GM21717 (cell line): ENCODE measurements around the gene NCAM1.
"Not testable (repeated sequence)": the region's sequence is repeated elsewhere in the genome, so short reads cannot be mapped to it uniquely, and the experiment has no call there.

Experiments
- ATAC-seq: cut with Tn5 transposase; IDR thresholded peaks from one replicate; pipeline ENCODE4 v1.9.1; 2021; ENCODE audit warnings: mild to moderate bottlenecking, moderate library complexity; ENCODE audit not compliant: unreplicated experiment

NCAM1 gene

DNA sequence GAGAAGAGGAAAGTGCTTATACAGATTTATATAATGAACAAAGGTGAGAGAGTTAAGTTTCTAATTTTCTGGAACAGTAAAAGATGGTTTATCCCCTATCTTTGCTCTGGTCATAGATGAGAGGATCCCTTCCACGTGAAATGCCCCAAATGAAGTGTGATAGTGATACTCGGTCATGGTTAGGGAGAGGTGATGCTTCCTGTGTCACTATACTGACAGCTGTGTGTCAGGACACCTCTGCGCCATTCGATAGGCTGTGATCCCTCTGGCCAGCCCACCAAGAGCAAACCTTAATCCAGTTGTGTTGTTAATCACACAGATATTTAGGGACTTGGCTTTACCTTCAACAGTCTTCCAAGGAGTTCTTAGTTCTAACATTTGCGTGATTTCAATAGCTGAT lies 57.7 kb downstream of the NCAM1 start:
- ATAC-seq = no peak

DNA sequence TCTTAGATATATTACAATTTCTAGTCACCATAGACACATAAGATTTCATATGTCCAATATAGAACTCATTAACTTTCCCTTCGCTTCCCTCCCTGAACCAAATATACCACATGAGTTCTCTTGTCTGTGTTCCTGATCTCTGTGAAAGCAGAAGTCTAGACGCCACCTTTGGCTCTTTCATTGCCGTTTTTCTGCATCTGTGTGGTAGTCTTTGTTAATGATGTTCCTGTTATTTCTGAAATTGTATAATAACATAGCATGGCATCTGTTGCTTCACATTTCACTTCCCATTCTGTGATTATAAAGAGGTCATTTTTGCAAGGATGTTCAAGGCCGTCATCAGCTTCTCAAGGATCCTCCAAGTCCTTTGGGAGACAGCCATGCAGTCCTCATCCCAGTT lies 58.5 kb downstream of the NCAM1 start:
- ATAC-seq = no peak

DNA sequence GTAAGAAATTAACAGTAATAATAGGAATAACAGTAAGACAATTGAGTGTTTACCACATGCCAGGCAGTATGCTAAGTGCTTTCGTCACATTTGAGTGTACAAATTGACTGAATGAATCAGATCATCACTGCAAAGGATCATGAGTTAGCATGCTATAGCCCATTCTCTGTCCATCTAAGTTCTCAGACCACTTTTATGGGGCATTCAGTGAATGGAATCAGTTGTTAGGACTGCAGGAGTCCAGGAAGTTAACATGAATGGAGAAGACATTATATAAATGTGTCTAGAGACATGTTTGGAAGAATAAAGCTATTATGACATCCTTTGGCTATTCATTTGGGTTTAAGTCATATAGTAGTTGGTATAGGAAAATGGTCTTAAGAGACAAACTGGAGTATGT lies 59.9 kb downstream of the NCAM1 start:
- no peak for ATAC-seq

DNA sequence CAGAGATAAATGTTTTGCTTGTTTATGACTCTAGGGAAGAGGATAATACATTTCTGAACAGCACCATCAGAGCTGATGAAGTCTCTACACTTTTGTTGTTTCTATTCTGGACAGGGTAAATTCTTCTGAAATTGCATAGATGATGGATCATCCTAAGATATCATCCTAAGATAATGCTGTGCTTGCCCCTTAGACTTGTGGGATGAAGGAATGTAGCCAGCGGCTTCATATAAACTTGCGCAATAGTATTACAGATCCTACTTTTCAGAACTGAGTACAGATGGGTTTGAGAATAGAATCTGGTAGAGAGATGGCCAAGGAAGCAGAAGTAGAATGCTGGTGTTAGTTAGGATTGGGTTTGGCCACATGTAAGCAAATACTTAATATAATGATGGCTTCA lies 61.0 kb downstream of the NCAM1 start:
- ATAC-seq = no peak

DNA sequence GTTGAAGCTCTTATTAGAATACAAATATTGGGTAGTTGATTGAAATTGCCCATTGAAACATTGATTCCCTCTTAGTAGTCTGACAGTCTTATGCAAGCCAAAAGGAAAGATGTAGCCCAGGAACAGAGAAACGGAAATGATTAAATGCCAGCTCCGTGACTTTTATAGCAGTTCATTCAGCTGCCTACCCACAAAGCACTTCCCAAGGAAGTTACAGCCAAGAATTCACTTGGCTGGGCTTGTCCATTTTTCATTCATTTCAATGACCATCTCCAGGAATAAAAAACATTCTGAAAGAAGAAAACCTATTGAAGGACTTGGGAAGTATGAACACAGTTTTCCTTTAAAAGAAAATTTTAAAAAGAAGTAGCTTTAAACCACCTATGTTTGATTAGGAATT lies 62.0 kb downstream of the NCAM1 start:
- ATAC-seq = no peak

DNA sequence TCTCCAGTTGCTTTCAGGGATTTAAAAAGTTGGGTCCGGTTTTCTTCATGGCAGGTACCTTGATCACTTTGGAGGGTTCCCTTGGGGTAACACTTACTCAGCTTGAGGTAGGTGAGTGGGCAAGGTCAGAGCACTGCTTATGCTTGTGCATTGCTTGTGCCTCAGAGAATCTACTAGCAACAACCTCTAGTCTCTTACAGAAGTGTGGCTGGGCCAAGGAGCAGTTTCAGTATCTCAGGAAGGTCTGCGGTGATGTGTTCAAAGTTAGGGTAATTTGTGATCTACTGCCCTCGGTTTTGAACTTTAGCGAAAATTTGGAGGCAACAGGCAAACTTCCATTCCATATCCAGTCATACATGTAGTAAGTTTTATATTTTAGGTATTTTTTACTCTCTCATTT lies 62.8 kb downstream of the NCAM1 start:
- no peak for ATAC-seq

DNA sequence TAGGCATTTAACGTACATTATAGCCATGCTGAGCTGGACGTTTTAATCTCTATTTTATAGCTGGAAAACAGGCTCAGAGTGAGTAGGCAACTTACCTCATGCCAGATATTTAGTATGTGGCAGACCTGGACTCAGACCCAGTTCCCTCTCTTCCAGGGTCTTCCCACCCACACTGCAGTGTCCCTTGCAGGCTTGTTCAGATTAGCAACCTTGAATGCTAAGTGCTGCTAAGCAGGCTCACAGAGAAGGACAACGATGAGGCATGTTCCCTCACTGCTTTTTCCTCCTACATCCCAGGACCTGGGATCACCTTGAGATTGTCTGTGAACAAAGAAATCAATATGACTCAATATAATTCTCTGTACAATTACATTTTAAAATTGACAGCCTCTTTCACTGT lies 65.6 kb downstream of the NCAM1 start:
- ATAC-seq = no peak

DNA sequence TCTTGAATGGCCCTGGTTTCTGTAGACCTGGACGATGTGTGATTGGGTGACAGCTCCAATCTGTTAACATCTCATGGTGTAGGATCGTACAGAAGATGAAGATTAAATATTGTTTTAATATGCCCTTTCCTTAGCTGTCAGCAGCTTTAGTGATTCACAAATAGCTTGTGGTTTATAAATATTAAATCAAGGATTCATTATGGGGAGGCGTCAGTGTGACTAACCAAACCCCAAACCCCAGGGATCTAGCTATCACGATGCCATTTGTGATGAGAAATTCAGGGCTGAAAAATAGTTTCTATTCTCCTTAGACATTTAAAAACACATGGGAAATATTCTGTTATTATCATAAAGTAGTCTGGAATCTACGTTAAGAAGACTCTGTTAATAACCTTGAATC lies 73.4 kb downstream of the NCAM1 start:
- no peak for ATAC-seq

DNA sequence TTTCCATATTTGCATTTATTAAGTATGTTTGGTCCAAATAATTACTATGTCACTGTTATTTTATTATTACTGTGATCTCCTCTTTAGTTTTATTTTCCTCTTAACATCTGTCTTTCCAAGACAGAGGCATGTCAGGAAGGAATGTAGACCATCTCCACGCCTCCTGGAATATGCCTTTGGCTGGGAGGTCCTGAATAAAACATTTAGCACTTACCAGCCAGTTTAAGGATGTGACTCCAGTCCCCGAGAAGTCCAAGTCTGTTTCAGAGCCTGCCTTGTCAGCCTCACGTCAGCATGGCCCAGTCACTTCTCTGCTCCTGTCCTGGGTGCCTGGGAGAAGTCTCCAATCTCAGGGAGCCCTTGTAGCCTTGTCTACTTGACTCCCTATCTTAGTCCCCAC lies 74.5 kb downstream of the NCAM1 start:
- no peak for ATAC-seq

DNA sequence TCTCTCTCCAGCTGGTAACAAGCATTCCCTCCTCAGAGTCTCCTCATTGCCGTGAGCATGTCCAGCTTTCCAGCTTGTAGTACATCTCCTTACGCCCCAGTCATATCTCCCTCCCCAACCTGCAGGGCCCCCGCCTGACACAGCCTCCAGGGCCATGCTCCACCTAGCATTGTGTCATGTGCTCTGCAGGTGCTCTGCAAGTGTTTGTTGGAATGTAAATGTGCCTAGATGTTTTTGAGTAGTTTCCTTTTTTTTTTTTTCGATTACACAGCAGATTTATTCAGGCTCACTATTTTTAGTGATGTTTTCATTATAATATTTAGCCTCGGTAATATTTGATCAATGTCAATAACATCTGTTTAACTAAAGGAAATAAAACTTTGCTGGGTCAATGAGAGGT lies 82.5 kb downstream of the NCAM1 start:
- no peak for ATAC-seq

DNA sequence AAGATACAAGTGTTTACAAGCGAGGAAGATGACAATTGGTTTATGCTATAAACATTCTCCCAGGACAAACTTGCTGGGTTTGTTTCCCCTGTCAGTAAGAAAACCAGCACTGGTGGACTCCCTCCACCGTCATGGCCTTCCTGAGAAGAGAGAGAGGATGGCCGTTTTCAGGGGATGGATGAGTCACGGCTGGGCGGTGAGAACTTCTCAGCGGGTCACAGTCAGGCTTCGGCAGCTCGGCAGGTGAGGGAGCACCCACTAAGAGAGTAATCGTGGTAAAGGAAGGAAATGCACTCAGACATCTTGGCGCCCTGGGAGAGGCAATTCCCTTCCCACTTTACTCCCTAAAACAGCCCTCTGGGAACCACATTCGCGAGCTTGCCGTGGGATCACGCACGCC lies 83.9 kb downstream of the NCAM1 start:
- no peak for ATAC-seq

DNA sequence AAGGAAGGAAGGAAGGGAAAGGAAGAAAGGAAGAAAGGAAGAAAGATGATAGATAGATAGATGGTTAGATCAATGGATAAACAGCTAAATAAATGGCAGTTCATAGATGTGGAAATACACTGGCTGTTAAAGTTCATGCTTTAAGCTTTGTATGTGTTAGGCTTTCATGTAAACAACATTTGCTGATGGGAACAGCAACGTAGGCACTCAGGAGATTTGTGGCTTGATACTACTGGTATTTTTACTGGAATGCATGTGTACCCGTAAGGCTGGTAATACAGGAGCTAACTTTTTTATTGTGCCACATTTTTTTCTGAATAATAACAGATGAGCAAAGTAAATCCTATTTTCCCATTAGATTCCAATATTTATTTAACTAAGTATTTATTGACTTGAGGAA lies 85.6 kb downstream of the NCAM1 start:
- ATAC-seq = no peak

DNA sequence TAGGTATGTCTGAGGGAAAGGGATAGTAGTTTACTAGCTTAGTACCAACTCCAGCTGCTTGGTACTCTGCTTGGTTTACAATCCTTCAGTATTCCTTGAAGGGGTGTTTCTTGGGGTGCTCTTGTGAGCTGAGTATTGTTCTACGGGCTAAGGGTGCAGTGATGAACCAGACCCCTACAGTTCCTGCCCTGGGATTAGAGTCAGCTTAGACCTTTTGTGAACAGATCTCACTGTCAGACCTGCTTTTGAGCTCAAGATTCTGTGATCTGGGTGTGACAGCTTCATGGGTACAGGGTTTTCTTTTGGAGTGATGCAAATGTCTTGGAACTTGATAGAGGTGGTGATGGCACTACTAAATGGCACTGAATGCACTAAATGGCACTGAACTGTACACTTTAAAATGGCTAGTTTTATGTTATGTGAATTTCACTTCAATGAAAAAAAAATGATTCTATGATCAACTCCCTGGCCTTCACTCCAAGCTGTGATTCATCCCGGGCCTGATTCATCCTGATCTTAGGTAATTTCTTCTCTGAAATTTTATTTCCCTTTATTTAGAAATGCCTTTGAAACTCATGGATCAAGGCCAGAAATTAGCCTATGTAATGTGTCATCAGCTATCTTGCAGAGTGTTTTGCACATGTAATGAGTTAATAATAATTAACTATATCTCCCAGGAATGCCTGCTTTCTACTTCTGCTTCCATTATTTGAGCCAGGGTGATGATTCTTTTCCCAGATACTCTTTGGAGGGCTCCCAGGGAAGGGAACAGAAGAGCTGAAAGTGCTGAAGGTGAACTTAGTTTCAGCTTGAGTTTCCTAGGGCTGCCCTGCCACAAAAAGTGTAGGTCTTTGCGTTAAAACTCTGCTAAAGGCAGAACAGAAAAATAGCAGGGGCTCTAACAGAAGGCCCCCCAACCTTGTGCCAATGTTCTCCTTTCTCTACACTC lies 87.9 kb downstream of the NCAM1 start:
- no peak for ATAC-seq

DNA sequence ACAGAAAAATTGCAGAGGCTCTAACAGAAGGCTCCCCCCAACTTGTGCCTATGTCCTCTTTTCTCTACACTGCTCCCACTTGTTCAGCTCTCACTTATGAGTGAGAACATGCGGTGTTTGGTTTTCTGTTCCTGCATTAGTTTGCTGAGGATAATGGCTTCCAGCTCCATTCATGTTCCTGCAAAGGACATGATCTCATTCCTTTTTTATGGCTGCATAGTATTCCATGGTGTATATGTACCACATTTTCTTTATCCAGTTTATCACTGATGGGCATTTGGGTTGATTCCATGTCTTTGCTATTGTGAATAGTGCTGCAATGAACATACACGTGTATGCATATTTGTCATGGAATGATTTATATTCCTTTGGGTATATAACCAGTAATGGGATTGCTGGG lies 91.8 kb downstream of the NCAM1 start:
- ATAC-seq = not testable (repeated sequence)

DNA sequence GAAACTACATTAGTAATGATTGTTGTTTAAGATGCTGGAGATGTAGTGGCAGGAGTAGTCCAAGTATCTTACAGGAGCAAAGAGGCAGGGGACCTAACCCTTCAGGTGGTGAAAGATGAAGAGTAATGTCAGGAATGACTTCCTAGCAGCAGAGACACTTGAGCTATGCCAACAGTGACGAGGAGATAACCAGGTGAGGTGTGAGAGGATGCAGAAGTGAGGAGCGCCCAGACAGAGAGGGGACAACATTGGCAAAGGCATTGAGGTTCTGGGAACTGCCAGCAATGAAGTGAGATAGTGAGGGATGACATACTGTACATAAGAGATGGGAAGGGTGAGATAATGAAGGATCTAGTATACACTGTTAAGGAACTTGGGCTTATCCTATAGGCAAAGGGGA lies 95.8 kb downstream of the NCAM1 start:
- no peak for ATAC-seq

DNA sequence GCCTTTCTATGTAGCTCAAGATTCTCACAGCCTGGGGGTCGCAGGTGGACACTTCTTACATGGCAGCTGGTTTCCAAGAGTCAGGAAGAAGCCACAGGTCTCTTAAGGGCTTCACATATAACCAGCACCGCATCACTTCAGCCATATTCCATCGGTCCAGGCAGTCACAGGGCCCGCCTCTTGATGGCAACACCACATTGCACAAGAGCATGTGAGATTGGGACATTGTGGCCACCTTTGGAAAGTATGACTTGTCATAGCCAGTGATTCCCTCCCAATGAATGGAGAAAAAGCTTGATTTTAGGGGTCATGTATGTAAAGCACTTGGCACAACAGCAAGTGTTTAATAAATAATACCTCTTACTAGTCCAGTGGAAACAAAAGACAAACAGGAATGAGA lies 98.3 kb downstream of the NCAM1 start:
- no peak for ATAC-seq

DNA sequence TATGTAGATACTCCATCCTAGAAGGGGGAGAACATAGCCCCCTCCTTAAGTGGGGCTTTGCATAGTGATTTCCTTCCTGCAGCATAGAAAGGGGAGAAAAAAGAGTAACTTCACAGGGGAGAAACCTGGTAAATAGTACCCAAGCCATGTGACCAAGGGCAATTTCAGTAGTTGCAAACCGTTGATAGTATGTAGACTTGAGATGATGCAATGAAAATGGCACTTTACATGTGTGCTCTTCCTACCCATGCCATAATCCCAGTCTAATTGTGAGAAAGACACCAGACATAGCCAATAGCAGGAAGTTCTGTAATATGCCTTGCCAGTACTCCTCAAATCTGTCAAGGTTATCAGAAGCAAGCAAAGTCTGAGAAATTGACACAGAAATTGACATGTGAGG lies 104.1 kb downstream of the NCAM1 start:
- no peak for ATAC-seq

DNA sequence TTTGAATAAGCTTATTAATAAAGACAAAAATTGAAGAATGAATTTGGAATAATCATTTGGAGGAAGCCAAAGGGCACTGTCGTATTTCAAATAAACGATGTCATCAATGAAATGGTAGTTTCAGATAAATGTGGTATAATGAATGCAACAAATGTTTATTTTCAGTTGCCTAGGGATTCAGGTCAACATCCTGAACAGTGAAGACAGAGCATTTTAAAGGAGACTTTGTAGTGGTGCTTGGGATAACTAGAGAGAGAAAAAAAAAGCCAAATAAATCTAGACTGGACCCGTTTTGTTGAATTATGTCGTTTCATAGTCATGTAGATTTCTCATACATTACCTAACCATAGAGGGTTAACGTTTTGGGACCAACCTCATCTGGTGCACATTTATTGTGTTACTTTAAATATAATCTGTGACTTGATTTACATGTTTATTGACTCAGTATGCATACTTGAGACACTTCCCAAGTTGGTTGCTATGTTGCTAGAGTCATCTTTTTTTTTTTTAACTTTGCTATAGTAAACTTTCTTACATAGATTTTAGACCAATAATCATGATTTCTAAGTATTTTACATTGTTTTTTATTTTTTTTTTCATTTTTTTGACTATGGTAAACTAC lies 111.1 kb downstream of the NCAM1 start:
- no peak for ATAC-seq

DNA sequence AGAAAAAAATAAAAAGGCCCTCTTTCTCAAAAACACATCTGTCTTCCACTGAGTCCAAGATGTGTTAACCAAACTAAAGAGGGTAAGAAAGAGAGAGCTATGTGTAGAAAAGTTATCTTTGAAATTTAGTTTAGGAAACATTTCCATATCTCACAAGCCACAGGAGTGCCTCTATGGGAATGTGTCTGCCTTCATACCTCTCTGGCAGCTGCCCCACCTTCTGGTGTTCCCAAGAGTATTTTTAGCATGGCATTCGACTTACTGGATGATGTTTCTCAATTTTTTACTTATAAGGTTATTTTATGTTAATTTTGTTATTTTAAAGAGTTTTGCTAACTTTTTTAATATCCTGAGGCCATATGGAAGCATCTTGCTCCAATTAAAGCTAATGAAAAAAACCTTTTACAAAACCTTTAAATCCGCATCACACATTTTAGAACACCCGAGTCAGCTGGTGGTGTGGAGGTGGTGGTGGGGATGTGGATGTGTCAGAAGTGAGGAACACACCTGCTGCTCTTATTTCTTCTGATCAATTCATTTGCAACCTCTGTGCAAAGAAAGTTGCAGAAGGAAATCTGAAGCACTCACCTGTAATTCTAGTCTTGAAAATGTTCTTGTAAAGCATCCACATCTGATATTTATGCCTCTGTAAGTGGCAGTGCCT lies 112.2 kb downstream of the NCAM1 start:
- ATAC-seq = no peak

DNA sequence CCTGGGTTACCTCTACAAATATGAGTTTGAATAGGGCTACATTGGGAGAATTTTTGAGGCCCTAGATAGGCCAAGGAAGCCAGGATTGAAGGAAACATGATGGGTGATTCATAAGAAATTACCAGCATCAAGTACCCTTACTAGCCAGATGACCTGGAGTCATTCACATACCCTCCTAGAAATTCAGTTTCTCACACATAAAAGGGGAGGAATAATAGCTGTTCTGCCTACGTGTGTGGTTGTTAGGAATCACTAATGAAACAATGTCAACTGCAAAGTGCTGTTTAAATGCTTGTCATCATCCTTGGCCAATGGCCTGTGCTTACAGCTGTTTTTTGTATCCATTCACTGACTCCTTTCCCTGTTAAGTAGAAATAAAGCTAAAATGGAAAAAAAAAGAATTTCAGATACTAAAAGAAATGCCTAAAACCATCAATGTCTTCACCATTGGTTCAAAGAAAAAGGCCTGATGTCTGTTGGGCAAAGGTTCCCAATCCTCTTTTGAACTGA lies 114.4 kb downstream of the NCAM1 start:
- no peak for ATAC-seq

DNA sequence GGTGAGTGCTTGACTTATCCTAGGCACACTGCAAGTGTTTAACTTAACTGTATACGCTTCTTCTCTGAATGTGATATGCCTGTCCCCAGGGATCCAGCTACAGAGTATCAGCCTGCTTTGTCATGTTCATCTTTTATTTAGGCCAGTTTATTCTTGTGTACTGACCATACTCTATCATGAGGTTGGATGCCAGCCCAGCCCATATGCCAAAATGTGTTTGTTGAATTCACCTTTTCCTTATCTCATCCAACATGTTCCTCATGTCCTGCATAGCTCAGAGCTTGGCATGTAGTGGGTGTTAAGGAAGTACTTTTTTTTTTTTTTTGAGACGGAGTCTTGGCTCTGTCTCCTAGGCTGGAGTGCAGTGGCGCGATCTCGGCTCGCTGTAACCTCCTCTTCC lies 116.2 kb downstream of the NCAM1 start:
- ATAC-seq = no peak
